GM12872 (cell line): ENCODE data around the gene FITM2.

Experiments
- CTCF ChIP-seq: IDR thresholded peaks from 3 replicates; pipeline ENCODE4 v1.5.1; 2011; ENCODE audit warnings: low read depth, mild to moderate bottlenecking, low read length, moderate library complexity; ENCODE audit not compliant: insufficient read depth

FITM2 gene

GRCh38 chr20:44328428-44328827 is 17.4 kb upstream of the FITM2 start:
- no peak for TF ChIP-seq CTCF

- no peak for TF ChIP-seq CTCF
These were observed 15.6 kb upstream of the FITM2 start for GRCh38 chr20:44326391-44327159.

GRCh38 chr20:44324343-44324742 is 13.3 kb upstream of the FITM2 start:
- TF ChIP-seq CTCF, result no peak

- TF ChIP-seq CTCF, result no peak
These were observed 8.9 kb upstream of the FITM2 start for GRCh38 chr20:44319839-44320422.

GRCh38 chr20:44314870-44315269 is 3.9 kb upstream of the FITM2 start:
- TF ChIP-seq CTCF, result no peak

- no peak for TF ChIP-seq CTCF
These were observed 989 bp downstream of the FITM2 start for GRCh38 chr20:44309763-44310663.

GRCh38 chr20:44306927-44307326 is 4.1 kb downstream of the FITM2 start:
- no peak for TF ChIP-seq CTCF
